Measurements from ENCODE around the gene SPATA21.
"Not testable (repeated sequence)": the region's sequence is repeated elsewhere in the genome, so short reads cannot be mapped to it uniquely, and the experiment has no call there.

The SPATA21 gene

DNA sequence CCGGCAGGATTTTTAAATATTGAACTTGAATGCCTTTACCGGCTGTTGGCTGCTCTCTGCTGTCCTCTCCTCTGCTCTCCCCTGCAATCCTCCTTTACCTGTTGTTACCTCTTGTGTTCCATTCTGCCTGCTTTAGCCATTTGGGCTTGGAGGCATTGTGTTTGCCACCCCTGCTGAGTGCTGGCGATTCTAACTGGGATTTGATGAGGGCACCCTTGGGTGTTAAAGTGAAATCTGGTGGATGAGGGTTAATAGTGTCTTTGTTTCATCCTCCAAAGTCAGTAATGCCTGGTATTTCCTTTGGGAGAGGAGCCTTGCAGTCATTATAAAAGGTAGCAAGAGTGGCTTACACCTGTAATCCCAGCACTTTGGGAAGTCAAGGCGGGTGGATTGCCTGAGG lies 60.3 kb downstream of the SPATA21 start:
- no peak for DNase-seq

- DNase-seq = no peak
These were observed 61.5 kb downstream of the SPATA21 start for GRCh38 chr1:16375521-16376340.

GRCh38 chr1:16374266-16374665 lies 63.0 kb downstream of the SPATA21 start:
- DNase-seq = no peak

DNA sequence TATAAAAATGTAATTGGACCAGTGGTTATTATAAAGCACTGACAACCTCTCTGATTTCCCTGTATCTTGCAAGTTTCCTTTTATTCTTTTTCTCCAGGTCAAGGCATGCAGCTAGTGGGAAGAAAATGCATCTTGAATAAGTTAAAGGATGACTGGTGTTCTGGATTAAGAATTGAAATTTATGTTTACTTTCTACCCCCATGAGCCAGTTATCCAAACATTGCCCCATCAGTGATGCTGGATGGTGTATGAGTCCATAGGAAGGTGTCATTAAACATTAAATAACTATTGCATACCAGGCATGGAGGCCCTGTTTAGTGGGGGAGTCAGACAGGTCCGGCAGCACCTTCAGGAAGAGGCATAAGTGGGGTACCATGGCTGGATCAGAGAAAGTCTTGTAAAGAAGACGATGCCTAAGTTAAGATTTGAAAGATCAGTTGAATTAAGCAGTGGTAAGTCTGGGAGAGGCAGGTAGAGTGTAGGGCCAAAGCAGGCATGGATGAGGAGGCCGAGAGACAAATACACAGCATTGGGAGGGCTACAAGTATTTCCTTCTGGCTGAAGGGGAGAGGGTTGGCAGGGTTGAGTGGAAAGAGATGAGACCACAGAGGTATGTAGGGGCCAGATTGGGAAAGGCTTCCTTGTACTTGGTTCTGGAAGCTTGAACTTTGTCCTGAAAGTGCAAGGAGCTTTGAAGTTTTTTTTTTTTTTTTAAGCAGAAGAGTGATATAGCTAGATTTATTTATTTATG lies 64.5 kb downstream of the SPATA21 start:
- no peak for DNase-seq

DNA sequence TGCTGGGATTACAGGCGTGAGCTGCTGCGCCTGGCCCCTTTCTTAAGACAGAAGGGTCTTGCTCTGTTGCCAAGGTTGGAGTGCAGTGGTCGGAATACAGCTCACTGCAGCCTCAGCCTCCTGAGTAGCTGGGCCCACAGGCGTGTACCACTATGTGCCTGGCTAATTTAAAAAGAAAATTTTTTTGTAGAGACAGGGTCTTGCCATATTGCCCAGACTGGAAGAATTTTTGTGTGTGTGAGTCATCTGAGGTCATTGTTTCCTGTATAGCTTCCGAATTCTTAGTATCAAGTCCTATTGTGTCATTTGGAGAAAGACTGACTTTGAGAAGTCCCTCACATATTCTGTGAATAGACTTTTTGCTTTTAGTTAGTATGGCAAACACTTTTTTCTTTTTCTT lies 65.5 kb downstream of the SPATA21 start:
- DNase-seq = peak; percentile 64

DNA sequence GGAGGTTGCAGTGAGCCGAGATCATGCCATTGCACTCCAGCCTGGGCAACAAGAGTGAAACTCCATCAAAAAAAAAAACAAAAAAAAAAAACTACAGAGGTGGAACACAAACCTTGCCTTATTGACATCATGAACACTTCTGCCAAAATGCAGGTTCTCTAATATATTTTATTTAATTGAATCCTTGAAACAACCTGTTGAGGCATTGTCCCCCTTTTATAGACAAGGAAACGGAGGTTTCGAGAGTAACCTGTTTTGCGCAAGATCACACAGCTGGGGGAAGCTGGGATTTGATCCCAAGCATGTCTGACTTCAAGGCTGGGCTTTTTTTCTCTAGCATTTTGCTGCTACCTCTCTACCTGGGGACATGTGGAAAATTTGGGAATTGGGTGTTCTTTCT lies 67.4 kb downstream of the SPATA21 start:
- DNase-seq = no peak

DNA sequence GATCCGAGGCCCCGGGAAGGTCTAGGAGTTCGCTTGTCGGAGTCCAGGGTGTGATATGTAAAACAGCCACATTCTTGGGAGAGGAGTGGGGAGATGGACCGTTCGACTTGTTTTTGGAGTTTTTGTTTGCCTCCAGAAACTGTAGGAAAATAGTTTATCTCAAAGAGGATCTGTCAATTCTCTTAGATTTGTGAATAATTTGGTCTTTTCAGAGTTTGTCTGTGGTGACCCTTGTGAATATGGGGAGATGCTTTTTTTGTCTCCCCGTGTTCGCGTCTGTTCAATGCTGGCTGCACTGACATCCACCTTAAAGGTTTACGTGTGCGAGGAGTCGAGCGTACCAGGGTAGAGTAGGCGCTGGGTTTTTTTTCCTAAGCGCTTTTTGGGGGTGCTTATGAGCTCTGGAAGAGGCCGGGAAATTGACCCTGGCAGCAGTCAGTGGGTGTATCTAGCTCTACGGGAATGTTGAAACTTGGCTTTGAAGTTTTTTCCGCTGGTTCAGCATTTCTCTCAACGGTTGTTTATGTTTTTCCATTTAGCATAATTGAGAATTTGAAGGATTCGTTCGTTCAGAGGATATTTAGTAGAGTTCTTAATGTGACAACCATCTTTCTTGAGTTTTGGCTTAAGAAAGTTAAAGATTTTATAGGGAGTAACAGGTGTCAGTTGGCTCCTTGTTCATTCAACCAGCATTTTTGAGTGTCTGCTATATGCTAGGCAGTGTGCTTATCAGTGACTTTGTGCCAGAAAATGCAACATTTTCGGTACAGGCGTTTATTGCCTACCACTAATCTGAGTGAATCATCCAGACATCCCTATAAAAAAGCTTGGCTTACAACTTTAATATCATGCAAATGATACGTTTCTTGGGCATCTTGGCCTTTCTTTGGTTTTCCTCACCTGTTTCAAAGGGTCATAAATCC lies 69.0 kb downstream of the SPATA21 start:
- no peak for DNase-seq

GRCh38 chr1:16367258-16367967 lies 69.8 kb downstream of the SPATA21 start:
- DNase-seq = peak; percentile 86

- DNase-seq = peak; percentile 99
These were observed 70.4 kb downstream of the SPATA21 start, which contains the start of gene SZRD1 for GRCh38 chr1:16366722-16367257. SZRD1 (plus strand) TSS chr1:16367242; CDS start chr1:16367258, 16 bp downstream.

GRCh38 chr1:16365146-16365498 lies 72.1 kb downstream of the SPATA21 start:
- not testable (repeated sequence) for DNase-seq

- no peak for DNase-seq
These were observed 80.4 kb downstream of the SPATA21 start for GRCh38 chr1:16356867-16357266.

- DNase-seq = no peak
These were observed 82.6 kb downstream of the SPATA21 start for GRCh38 chr1:16354619-16355018.

GRCh38 chr1:16352842-16353535 lies 84.2 kb downstream of the SPATA21 start:
- DNase-seq = peak; percentile 23

DNA sequence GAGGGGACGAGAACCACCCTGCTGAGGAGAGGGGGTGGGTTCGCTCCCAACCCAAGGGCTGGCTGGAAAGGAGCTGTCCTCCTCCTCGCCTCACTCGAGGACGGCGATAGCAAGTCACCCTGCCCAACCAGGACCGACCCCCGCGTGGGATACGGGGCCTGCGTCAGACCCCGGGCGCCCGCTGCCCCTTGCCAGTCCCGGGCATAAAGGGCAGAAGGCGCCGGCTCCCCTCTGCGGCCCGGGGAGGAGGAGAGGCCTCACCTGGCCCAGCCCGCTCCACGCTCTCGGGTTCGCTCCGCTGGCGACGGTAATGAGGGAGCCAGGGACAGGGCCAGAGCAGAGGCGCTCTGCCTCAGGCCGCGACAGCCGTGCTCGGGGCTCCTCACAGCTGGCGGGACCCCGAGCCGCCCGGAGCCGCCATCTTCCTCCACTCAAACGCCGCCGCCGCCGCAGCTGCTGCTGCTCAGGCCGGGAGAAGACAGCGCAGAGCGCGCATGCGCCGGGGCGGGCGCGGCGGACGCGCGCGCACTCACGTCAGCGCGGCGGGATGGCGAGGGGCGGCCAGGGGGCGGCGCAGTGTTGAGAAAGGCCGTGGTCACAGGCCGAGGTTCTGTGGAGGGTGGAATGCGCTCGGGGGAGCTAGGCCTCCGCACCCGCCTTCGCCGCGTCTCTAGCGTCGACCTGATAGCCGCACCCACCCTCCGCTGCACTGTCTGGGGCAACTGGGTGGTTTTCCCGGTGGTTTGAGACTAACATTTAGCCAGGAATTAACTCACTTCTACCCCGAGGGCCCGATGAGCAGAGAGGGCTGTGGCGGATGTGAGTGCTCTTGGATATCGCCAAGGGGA lies 85.0 kb downstream of the SPATA21 start, which contains the start of gene FBXO42:
TSS of gene FBXO42 (minus strand) at position 487 of the 848 bp plus-strand sequence. CDS start 37,062 bp downstream, outside the sequence.
- DNase-seq = peak; percentile 92

GRCh38 chr1:16351456-16351993 lies 85.7 kb downstream of the SPATA21 start:
- DNase-seq = no peak

DNA sequence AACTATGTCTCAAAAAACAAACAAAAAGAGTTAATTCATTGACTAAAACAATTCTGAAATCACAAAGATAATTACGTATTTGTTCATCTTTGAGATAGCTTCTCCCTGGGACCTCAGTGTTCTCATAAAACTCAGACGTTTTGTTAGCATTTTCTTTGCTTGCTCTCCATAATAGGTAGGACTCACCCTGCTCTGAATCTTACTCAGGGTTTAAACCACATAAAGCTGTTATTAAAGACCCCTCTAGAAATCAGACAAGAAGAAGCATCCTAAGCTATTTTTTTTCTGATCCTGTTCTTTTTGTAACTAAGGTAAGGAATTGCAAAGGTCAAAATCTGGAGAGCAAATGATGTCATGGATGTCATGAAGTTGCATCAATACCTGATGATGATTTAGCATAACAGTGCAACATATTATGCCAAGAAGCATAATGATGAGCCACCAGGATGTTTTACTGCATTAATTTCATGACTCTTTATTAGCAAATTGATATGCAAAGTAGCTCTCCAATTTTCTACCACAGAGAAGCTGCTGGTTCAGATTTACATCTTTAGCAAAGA lies 87.3 kb downstream of the SPATA21 start:
- no peak for DNase-seq

Measured in CD4-positive, alpha-beta T cell treated with Interleukin-4 for 4 hours (primary cell).